WTC11 (cell line): ENCODE results near the gene F5. TPM values are rescaled to one million over a fixed set of nuclear protein-coding genes. Genes with fewer than 3 reads are reported as not detected.

ENCODE experiments used
- ATAC-seq: fragments of 200-7000 bp; cut with Tn5 transposase; 2 replicates; pipeline ENCODE4 v1.10.0; 2021; ENCODE audit warnings: mild to moderate bottlenecking, moderate library complexity
- CTCF ChIA-PET: fragments of 300-600 bp; sonication (Branson Sonifier 250); formaldehyde crosslinking; loops from one replicate; lab custom pipeline; 2021; ENCODE audit warnings: antibody characterized with exemption; lab: Charles Lee
- POLR2A ChIA-PET: fragments of 350-600 bp; sonication (Branson Sonifier 250); formaldehyde crosslinking; loops from one replicate; lab custom pipeline; 2021; ENCODE audit warnings: antibody characterized with exemption; lab: Charles Lee
- DNase-seq: peaks from one replicate; pipeline ENCODE4 v3.0.0; 2021; ENCODE audit warnings: low spot score
- H3K27ac Mint-ChIP-seq: 2 replicates; pipeline ENCODE4 v1.8.0; 2021; ENCODE audit warnings: mixed read lengths
- H3K27me3 Mint-ChIP-seq: 2 replicates; pipeline ENCODE4 v1.8.0; 2021; ENCODE audit warnings: low read depth, mild to moderate bottlenecking, moderate library complexity, mixed read lengths
- H3K36me3 Mint-ChIP-seq: 2 replicates; pipeline ENCODE4 v1.8.0; 2021; ENCODE audit warnings: mixed read lengths
- H3K4me1 Mint-ChIP-seq: 2 replicates; pipeline ENCODE4 v1.8.0; 2022; ENCODE audit warnings: mixed read lengths
- H3K4me3 Mint-ChIP-seq: 2 replicates; pipeline ENCODE4 v1.8.0; 2021; ENCODE audit warnings: mild to moderate bottlenecking, moderate library complexity, mixed read lengths
- H3K9me3 Mint-ChIP-seq: 2 replicates; pipeline ENCODE4 v1.8.0; 2021; ENCODE audit warnings: mixed read lengths
- ATF1 ChIP-seq: sonication (generic); formaldehyde crosslinking; IDR thresholded peaks from 2 replicates; pipeline ENCODE4 v1.8.1; 2023; ENCODE audit warnings: mild to moderate bottlenecking, moderate library complexity, missing genetic modification reagents
- CBFB ChIP-seq: sonication (generic); formaldehyde crosslinking; IDR thresholded peaks from 2 replicates; pipeline ENCODE4 v1.8.1; 2022; ENCODE audit warnings: mild to moderate bottlenecking, low read depth, missing genetic modification reagents
- GTF2I ChIP-seq: fragments of 250-450 bp; sonication (Bioruptor Pico); conservative IDR thresholded peaks from 2 replicates; pipeline ENCODE4 v1.4.0; 2021; ENCODE audit warnings: mild to moderate bottlenecking
- JAZF1 ChIP-seq: fragments of 250-450 bp; sonication (Bioruptor Pico); IDR thresholded peaks from 2 replicates; pipeline ENCODE4 v1.9.0; 2021; ENCODE audit warnings: moderate library complexity, mild to moderate bottlenecking, inconsistent platforms
- KAT7 ChIP-seq: sonication (generic); formaldehyde crosslinking; IDR thresholded peaks from 2 replicates; pipeline ENCODE4 v1.8.1; 2023; ENCODE audit warnings: missing genetic modification reagents, mild to moderate bottlenecking, borderline replicate concordance
- MXD4 ChIP-seq: fragments of 250-450 bp; sonication (Bioruptor Pico); IDR thresholded peaks from 2 replicates; pipeline ENCODE4 v1.8.0; 2021; ENCODE audit warnings: mild to moderate bottlenecking, moderate library complexity, borderline replicate concordance
- NFATC4 ChIP-seq: fragments of 250-450 bp; sonication (Bioruptor Pico); IDR thresholded peaks from 2 replicates; pipeline ENCODE4 v1.9.0; 2021; ENCODE audit warnings: mild to moderate bottlenecking
- NR2C2 ChIP-seq: sonication (generic); formaldehyde crosslinking; IDR thresholded peaks from 2 replicates; pipeline ENCODE4 v1.8.0; 2022; ENCODE audit warnings: mild to moderate bottlenecking, missing genetic modification reagents
- RELA ChIP-seq: sonication (generic); formaldehyde crosslinking; IDR thresholded peaks from 2 replicates; pipeline ENCODE4 v1.8.1; 2022; ENCODE audit warnings: missing genetic modification reagents, mild to moderate bottlenecking, borderline replicate concordance
- ZNF138 ChIP-seq: sonication (generic); formaldehyde crosslinking; conservative IDR thresholded peaks from 2 replicates; pipeline ENCODE4 v1.8.1; 2022; ENCODE audit warnings: mild to moderate bottlenecking, moderate library complexity, missing genetic modification reagents
- ZNF396 ChIP-seq: fragments of 250-450 bp; sonication (Bioruptor Pico); IDR thresholded peaks from 2 replicates; pipeline ENCODE4 v1.8.0; 2021; ENCODE audit warnings: mild to moderate bottlenecking, moderate library complexity, borderline replicate concordance
- total RNA-seq: library from RNA; stranded (reverse); gene quantifications from 3 replicates; pipeline ENCODE4 v1.2.3, GENCODE V29; 2021
- TF ChIP-seq, protein P1 (sequence below): sonication (generic); formaldehyde crosslinking; IDR thresholded peaks from 2 replicates; pipeline ENCODE4 v1.8.0; 2022; ENCODE audit warnings: mild to moderate bottlenecking, missing genetic modification reagents
- TF ChIP-seq, protein P2 (sequence below): fragments of 200-600 bp; IDR thresholded peaks from 2 replicates; pipeline ENCODE4 v1.8.0; 2022; ENCODE audit warnings: antibody characterized with exemption
- TF ChIP-seq, protein P3 (sequence below): fragments of 250-450 bp; sonication (Bioruptor Pico); IDR thresholded peaks from 2 replicates; pipeline ENCODE4 v2.1.2; 2022; ENCODE audit warnings: mild to moderate bottlenecking, moderate library complexity
- TF ChIP-seq, protein P4 (sequence below): sonication (generic); formaldehyde crosslinking; IDR thresholded peaks from 2 replicates; pipeline ENCODE4 v1.8.0; 2022; ENCODE audit warnings: missing genetic modification reagents
- TF ChIP-seq, protein P5 (sequence below): sonication (generic); formaldehyde crosslinking; IDR thresholded peaks from 2 replicates; pipeline ENCODE4 v1.8.1; 2023; ENCODE audit warnings: mild to moderate bottlenecking, missing genetic modification reagents
- TF ChIP-seq, protein P6 (sequence below): sonication (generic); formaldehyde crosslinking; IDR thresholded peaks from 2 replicates; pipeline ENCODE4 v1.8.1; 2022; ENCODE audit warnings: low read depth, mild to moderate bottlenecking, moderate library complexity, missing genetic modification reagents, borderline replicate concordance
- TF ChIP-seq, protein P7 (sequence below): sonication (generic); formaldehyde crosslinking; conservative IDR thresholded peaks from 2 replicates; pipeline ENCODE4 v1.8.1; 2022; ENCODE audit warnings: mild to moderate bottlenecking, missing genetic modification reagents

Gene F5
- total RNA-seq, 1 experiment from 2014 or later: 0.20 TPM

DNA sequence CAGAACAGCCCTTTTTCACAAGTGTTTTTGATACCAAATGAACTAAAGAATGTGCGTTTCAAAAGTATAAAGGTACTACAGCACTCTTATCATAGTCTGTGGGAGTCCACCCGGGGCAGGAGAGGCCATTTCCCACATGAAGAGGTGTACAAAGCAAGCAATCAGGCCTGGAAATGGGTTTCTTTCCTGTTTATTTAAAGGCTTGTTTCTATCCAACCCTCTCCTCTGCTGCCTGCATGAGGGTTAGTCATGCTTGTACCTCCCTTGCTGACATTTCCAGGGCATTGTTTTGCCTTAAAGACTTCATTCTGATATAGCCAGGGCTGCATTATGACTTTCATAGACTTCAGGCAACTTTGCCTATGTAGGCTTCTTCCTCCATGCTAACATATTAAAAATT is 32.1 kb upstream of the F5 start:
- Mint-ChIP-seq H3K27ac (no peak overlapping the region), H3K4me1 (no peaks in the 10 kb centered on the region), H3K4me3 (no peak overlapping the region), H3K9me3 (no peaks in the 10 kb centered on the region)
- ChIA-PET CTCF (no interaction called here), POLR2A (no interaction called here)
- TF ChIP-seq ATF1 (CRISPR knock-in tag) (no peak), ZNF138 (no peak), ZNF396 (CRISPR knock-in tag) (no peak), MXD4 (no peak), JAZF1 (CRISPR knock-in tag) (no peak), GTF2I (CRISPR knock-in tag) (no peak), KAT7 (CRISPR knock-in tag) (no peak), RELA (CRISPR knock-in tag) (no peak), CBFB (CRISPR knock-in tag) (no peak), NR2C2 (CRISPR knock-in tag) (no peak), NFATC4 (CRISPR knock-in tag) (no peak)
- TF ChIP-seq, protein P1, sequence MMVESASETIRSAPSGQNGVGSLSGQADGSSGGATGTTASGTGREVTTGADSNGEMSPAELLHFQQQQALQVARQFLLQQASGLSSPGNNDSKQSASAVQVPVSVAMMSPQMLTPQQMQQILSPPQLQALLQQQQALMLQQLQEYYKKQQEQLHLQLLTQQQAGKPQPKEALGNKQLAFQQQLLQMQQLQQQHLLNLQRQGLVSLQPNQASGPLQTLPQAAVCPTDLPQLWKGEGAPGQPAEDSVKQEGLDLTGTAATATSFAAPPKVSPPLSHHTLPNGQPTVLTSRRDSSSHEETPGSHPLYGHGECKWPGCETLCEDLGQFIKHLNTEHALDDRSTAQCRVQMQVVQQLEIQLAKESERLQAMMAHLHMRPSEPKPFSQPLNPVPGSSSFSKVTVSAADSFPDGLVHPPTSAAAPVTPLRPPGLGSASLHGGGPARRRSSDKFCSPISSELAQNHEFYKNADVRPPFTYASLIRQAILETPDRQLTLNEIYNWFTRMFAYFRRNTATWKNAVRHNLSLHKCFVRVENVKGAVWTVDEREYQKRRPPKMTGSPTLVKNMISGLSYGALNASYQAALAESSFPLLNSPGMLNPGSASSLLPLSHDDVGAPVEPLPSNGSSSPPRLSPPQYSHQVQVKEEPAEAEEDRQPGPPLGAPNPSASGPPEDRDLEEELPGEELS (CRISPR knock-in tag): no peak
- TF ChIP-seq, protein P2, sequence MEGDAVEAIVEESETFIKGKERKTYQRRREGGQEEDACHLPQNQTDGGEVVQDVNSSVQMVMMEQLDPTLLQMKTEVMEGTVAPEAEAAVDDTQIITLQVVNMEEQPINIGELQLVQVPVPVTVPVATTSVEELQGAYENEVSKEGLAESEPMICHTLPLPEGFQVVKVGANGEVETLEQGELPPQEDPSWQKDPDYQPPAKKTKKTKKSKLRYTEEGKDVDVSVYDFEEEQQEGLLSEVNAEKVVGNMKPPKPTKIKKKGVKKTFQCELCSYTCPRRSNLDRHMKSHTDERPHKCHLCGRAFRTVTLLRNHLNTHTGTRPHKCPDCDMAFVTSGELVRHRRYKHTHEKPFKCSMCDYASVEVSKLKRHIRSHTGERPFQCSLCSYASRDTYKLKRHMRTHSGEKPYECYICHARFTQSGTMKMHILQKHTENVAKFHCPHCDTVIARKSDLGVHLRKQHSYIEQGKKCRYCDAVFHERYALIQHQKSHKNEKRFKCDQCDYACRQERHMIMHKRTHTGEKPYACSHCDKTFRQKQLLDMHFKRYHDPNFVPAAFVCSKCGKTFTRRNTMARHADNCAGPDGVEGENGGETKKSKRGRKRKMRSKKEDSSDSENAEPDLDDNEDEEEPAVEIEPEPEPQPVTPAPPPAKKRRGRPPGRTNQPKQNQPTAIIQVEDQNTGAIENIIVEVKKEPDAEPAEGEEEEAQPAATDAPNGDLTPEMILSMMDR: no peak
- TF ChIP-seq, protein P3, sequence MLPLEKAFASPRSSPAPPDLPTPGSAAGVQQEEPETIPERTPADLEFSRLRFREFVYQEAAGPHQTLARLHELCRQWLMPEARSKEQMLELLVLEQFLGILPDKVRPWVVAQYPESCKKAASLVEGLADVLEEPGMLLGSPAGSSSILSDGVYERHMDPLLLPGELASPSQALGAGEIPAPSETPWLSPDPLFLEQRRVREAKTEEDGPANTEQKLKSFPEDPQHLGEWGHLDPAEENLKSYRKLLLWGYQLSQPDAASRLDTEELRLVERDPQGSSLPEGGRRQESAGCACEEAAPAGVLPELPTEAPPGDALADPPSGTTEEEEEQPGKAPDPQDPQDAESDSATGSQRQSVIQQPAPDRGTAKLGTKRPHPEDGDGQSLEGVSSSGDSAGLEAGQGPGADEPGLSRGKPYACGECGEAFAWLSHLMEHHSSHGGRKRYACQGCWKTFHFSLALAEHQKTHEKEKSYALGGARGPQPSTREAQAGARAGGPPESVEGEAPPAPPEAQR (CRISPR knock-in tag): no peak
- TF ChIP-seq, protein P4, sequence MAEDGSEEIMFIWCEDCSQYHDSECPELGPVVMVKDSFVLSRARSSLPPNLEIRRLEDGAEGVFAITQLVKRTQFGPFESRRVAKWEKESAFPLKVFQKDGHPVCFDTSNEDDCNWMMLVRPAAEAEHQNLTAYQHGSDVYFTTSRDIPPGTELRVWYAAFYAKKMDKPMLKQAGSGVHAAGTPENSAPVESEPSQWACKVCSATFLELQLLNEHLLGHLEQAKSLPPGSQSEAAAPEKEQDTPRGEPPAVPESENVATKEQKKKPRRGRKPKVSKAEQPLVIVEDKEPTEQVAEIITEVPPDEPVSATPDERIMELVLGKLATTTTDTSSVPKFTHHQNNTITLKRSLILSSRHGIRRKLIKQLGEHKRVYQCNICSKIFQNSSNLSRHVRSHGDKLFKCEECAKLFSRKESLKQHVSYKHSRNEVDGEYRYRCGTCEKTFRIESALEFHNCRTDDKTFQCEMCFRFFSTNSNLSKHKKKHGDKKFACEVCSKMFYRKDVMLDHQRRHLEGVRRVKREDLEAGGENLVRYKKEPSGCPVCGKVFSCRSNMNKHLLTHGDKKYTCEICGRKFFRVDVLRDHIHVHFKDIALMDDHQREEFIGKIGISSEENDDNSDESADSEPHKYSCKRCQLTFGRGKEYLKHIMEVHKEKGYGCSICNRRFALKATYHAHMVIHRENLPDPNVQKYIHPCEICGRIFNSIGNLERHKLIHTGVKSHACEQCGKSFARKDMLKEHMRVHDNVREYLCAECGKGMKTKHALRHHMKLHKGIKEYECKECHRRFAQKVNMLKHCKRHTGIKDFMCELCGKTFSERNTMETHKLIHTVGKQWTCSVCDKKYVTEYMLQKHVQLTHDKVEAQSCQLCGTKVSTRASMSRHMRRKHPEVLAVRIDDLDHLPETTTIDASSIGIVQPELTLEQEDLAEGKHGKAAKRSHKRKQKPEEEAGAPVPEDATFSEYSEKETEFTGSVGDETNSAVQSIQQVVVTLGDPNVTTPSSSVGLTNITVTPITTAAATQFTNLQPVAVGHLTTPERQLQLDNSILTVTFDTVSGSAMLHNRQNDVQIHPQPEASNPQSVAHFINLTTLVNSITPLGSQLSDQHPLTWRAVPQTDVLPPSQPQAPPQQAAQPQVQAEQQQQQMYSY (CRISPR knock-in tag): no peak
- TF ChIP-seq, protein P5, sequence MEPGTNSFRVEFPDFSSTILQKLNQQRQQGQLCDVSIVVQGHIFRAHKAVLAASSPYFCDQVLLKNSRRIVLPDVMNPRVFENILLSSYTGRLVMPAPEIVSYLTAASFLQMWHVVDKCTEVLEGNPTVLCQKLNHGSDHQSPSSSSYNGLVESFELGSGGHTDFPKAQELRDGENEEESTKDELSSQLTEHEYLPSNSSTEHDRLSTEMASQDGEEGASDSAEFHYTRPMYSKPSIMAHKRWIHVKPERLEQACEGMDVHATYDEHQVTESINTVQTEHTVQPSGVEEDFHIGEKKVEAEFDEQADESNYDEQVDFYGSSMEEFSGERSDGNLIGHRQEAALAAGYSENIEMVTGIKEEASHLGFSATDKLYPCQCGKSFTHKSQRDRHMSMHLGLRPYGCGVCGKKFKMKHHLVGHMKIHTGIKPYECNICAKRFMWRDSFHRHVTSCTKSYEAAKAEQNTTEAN (CRISPR knock-in tag): no peak
- TF ChIP-seq, protein P6, sequence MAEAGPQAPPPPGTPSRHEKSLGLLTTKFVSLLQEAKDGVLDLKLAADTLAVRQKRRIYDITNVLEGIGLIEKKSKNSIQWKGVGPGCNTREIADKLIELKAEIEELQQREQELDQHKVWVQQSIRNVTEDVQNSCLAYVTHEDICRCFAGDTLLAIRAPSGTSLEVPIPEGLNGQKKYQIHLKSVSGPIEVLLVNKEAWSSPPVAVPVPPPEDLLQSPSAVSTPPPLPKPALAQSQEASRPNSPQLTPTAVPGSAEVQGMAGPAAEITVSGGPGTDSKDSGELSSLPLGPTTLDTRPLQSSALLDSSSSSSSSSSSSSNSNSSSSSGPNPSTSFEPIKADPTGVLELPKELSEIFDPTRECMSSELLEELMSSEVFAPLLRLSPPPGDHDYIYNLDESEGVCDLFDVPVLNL (CRISPR knock-in tag): no peak
- TF ChIP-seq, protein P7, sequence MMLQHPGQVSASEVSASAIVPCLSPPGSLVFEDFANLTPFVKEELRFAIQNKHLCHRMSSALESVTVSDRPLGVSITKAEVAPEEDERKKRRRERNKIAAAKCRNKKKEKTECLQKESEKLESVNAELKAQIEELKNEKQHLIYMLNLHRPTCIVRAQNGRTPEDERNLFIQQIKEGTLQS (CRISPR knock-in tag): no peak
- TF ChIP-seq, all 79 proteins: peak for 0
- 0 out of 2 replicates have a peak, but pooled peaks cover 3% of the 10 kb centered on the region for H3K27me3 Mint-ChIP-seq
- no peak for DNase-seq
- ATAC-seq: no peak
- H3K36me3 Mint-ChIP-seq: no peaks in the 10 kb centered on the region
